ENCODE data around the gene FCGR2B. TPM values are rescaled to one million over a fixed set of nuclear protein-coding genes. Genes with fewer than 3 reads are reported as not detected.
"Not testable (repeated sequence)": the region's sequence is repeated elsewhere in the genome, so short reads cannot be mapped to it uniquely, and the experiment has no call there.

Gene FCGR2B
- total RNA-seq, 1 donor from 2014 or later = not detected

DNA sequence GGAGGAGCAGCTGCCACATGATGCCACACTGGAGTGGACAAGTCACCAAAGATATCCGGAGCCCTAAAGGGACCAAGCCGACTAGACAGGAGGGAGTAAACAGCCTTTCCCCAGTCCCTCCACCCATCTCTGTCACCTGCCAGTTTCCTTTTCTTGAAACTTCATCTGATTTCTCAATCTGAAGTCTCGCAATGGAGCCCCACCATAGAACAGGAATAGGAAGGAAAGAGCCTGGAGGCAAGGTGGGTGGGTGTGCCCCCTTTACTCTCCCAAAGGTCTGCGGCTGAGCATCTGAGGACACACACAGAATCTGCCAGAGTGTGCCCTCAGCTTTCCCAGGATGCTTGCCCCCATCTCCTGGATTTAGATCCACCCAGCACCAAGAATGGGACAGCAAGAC, 31.9 kb upstream of the FCGR2B start, which contains the start of gene FCGR3B:
FCGR3B (minus strand) TSS at position 101 of the 400 bp plus-strand sequence; CDS start at position 19, 82 bp downstream.
- no peak for DNase-seq (ENCODE audit: low read depth)
- no peak within 1 kb of the TSS for H3K4me2 ChIP-seq (ENCODE audit: low read length)
- H3K4me1 Mint-ChIP-seq (ENCODE audit: low read depth, unreplicated experiment) = no peaks in the 10 kb centered on the region
- H2AFZ ChIP-seq (ENCODE audit: low read depth, low read length) = no peak within 1 kb of the TSS
- H3K27me3 Mint-ChIP-seq (ENCODE audit: low read depth, unreplicated experiment) = peaks cover 4% of the 10 kb centered on the region
- TF ChIP-seq, protein P1, sequence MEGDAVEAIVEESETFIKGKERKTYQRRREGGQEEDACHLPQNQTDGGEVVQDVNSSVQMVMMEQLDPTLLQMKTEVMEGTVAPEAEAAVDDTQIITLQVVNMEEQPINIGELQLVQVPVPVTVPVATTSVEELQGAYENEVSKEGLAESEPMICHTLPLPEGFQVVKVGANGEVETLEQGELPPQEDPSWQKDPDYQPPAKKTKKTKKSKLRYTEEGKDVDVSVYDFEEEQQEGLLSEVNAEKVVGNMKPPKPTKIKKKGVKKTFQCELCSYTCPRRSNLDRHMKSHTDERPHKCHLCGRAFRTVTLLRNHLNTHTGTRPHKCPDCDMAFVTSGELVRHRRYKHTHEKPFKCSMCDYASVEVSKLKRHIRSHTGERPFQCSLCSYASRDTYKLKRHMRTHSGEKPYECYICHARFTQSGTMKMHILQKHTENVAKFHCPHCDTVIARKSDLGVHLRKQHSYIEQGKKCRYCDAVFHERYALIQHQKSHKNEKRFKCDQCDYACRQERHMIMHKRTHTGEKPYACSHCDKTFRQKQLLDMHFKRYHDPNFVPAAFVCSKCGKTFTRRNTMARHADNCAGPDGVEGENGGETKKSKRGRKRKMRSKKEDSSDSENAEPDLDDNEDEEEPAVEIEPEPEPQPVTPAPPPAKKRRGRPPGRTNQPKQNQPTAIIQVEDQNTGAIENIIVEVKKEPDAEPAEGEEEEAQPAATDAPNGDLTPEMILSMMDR (IDR thresholded peaks at IDR 0.05; ENCODE audit: insufficient read depth, low read depth, low read length) = no peak
- no peak for TF ChIP-seq EZH2 (IDR thresholded peaks at IDR 0.05; ENCODE audit: insufficient read depth, low read length)
- no peak within 1 kb of the TSS for H3K27ac ChIP-seq (ENCODE audit: low read depth, low read length)
- H3K4me3 ChIP-seq (ENCODE audit: insufficient read depth, low read depth, low read length) = no peak within 1 kb of the TSS
- no peaks in the 10 kb centered on the region for H4K20me1 ChIP-seq (ENCODE audit: insufficient read depth, low read length)
- no peaks in the 10 kb centered on the region for H3K4me1 ChIP-seq (ENCODE audit: insufficient read depth, low read length)
- H3K36me3 Mint-ChIP-seq (ENCODE audit: low read depth, unreplicated experiment) = no peaks in the 10 kb centered on the region
- H3K9me3 Mint-ChIP-seq (ENCODE audit: unreplicated experiment) = peaks cover 2% of the 10 kb centered on the region
- no peak within 1 kb of the TSS for H3K4me3 Mint-ChIP-seq (ENCODE audit: unreplicated experiment)
- H3K9ac ChIP-seq (ENCODE audit: low read length) = no peak within 1 kb of the TSS
- no peaks in the 10 kb centered on the region for H3K36me3 ChIP-seq (ENCODE audit: insufficient read depth, low read length)
- no peak for FAIRE-seq
- H3K79me2 ChIP-seq (ENCODE audit: insufficient read depth, low read length) = no peaks in the 10 kb centered on the region
- no peaks in the 10 kb centered on the region for H3K27me3 ChIP-seq (ENCODE audit: insufficient read depth, low read length)
- H3K9me3 ChIP-seq (ENCODE audit: insufficient read depth, low read depth, low read length) = no peaks in the 10 kb centered on the region
- no peak within 1 kb of the TSS for H3K27ac Mint-ChIP-seq (ENCODE audit: unreplicated experiment)

DNA sequence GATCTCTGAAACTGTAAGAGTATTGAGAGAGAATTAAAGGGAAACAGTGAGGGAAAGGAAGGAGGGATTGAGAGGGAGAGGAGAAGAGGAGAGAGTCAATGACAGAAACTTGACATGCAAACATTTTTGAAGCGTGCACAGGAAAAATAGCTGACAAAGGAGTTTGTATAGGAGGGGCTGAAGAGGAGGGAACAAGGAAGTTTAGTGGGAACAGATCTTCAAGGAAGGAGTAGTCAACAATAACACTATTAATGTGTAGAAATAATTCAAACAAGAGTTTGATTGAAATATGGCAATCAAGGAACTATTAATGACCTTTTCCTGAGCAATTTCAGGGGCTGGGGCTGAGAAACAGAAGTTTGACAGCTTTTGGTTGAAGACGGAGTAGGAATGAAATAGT, 27.9 kb upstream of the FCGR2B start:
- H2AFZ ChIP-seq (ENCODE audit: low read depth, low read length); H4K20me1 ChIP-seq (ENCODE audit: insufficient read depth, low read length); H3K4me3 Mint-ChIP-seq (ENCODE audit: unreplicated experiment); H3K4me3 ChIP-seq (ENCODE audit: insufficient read depth, low read depth, low read length); H3K9ac ChIP-seq (ENCODE audit: low read length); H3K9me3 Mint-ChIP-seq (ENCODE audit: unreplicated experiment); H3K36me3 Mint-ChIP-seq (ENCODE audit: low read depth, unreplicated experiment); DNase-seq (ENCODE audit: low read depth); H3K27ac Mint-ChIP-seq (ENCODE audit: unreplicated experiment); H3K4me1 Mint-ChIP-seq (ENCODE audit: low read depth, unreplicated experiment); H3K4me1 ChIP-seq (ENCODE audit: insufficient read depth, low read length); H3K27ac ChIP-seq (ENCODE audit: low read depth, low read length); H3K4me2 ChIP-seq (ENCODE audit: low read length); H3K27me3 Mint-ChIP-seq (ENCODE audit: low read depth, unreplicated experiment); H3K79me2 ChIP-seq (ENCODE audit: insufficient read depth, low read length); H3K9me3 ChIP-seq (ENCODE audit: insufficient read depth, low read depth, low read length); H3K36me3 ChIP-seq (ENCODE audit: insufficient read depth, low read length); H3K27me3 ChIP-seq (ENCODE audit: insufficient read depth, low read length); FAIRE-seq: not testable (repeated sequence)

DNA sequence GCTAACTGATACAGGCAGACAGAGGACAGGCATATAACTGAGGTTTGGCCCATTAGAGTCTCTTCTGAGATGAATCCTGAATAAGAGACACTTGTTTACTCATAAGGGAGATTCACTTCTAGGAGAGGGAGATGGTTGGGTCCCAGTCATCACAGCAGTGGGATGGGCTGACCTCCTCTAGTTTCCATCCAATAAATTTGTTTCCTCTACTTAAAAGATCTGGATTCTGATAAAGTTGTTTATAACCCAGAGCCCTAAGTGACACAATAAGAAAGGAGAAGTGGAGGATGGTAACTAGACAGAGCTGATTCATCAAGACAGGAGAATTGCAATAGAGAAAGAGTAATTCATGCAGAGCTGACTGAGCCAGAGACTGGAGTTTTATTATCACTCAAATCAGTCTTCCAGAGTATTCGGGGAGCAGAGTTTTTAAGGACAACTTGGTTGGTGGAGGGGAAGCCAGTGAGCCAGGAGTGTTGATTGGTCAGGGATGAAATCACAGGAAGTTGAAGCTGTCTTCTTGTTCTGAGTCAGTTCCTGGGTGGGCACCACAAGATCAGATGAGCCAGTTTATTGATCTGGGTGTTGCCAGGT, 26.7 kb upstream of the FCGR2B start:
- not testable (repeated sequence) for H3K4me2 ChIP-seq (ENCODE audit: low read length); H3K4me3 Mint-ChIP-seq (ENCODE audit: unreplicated experiment); H3K4me1 Mint-ChIP-seq (ENCODE audit: low read depth, unreplicated experiment); H3K9ac ChIP-seq (ENCODE audit: low read length); H3K4me1 ChIP-seq (ENCODE audit: insufficient read depth, low read length); H3K27me3 Mint-ChIP-seq (ENCODE audit: low read depth, unreplicated experiment); H3K36me3 ChIP-seq (ENCODE audit: insufficient read depth, low read length); H4K20me1 ChIP-seq (ENCODE audit: insufficient read depth, low read length); H3K27ac ChIP-seq (ENCODE audit: low read depth, low read length); H3K79me2 ChIP-seq (ENCODE audit: insufficient read depth, low read length); H3K9me3 Mint-ChIP-seq (ENCODE audit: unreplicated experiment); H3K4me3 ChIP-seq (ENCODE audit: insufficient read depth, low read depth, low read length); H3K27me3 ChIP-seq (ENCODE audit: insufficient read depth, low read length); H3K27ac Mint-ChIP-seq (ENCODE audit: unreplicated experiment); H3K36me3 Mint-ChIP-seq (ENCODE audit: low read depth, unreplicated experiment); H2AFZ ChIP-seq (ENCODE audit: low read depth, low read length); DNase-seq (ENCODE audit: low read depth); FAIRE-seq; H3K9me3 ChIP-seq (ENCODE audit: insufficient read depth, low read depth, low read length)

- not testable (repeated sequence) for H3K4me1 ChIP-seq (ENCODE audit: insufficient read depth, low read length); DNase-seq (ENCODE audit: low read depth); H3K9me3 ChIP-seq (ENCODE audit: insufficient read depth, low read depth, low read length); H3K4me3 Mint-ChIP-seq (ENCODE audit: unreplicated experiment); H3K9ac ChIP-seq (ENCODE audit: low read length); H3K4me1 Mint-ChIP-seq (ENCODE audit: low read depth, unreplicated experiment); H3K27ac Mint-ChIP-seq (ENCODE audit: unreplicated experiment); H3K36me3 Mint-ChIP-seq (ENCODE audit: low read depth, unreplicated experiment); H3K4me3 ChIP-seq (ENCODE audit: insufficient read depth, low read depth, low read length); H3K27ac ChIP-seq (ENCODE audit: low read depth, low read length); H3K79me2 ChIP-seq (ENCODE audit: insufficient read depth, low read length); H2AFZ ChIP-seq (ENCODE audit: low read depth, low read length); H3K27me3 ChIP-seq (ENCODE audit: insufficient read depth, low read length); H3K36me3 ChIP-seq (ENCODE audit: insufficient read depth, low read length); H3K9me3 Mint-ChIP-seq (ENCODE audit: unreplicated experiment); FAIRE-seq; H4K20me1 ChIP-seq (ENCODE audit: insufficient read depth, low read length); H3K4me2 ChIP-seq (ENCODE audit: low read length); H3K27me3 Mint-ChIP-seq (ENCODE audit: low read depth, unreplicated experiment)
Measured at GRCh38 chr1:161636976-161637375, 26.0 kb upstream of the FCGR2B start.

DNA sequence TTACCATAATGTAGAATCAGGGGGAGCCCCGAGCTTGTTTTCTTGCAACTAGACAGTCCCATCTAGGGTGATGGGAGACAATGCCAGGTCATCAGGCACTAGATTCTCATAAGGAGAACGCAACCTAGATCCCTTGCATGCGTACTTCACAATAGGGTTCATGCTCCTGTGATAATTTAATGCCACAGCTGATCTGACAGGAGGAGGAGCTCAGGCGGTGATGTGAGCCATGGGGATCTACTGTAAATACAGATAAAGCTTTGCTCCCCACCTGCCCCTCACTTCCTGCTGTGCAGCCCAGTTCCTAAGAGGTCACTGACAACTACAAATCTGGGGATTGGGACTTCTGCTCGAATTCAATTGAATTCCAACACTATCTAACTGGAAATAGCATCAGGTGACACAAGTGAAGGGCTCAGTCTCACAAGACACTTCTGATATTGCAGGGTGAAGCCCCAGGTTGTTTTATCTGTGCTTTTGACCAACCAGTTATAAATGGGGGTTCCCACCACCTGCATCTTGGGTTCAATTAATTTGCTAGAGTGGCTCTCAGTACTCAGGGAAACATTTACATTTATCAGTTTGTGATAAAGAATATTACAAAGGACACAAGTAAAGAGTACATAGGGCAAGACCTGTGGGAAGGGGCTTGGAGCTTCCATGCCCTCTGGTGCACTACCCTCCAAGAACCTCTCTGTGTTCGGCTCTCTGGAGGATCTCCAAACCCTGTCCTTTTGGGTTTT, 24.5 kb upstream of the FCGR2B start:
- H3K79me2 ChIP-seq (ENCODE audit: insufficient read depth, low read length); H3K27me3 ChIP-seq (ENCODE audit: insufficient read depth, low read length); H3K4me1 Mint-ChIP-seq (ENCODE audit: low read depth, unreplicated experiment); H3K27ac Mint-ChIP-seq (ENCODE audit: unreplicated experiment); H3K4me1 ChIP-seq (ENCODE audit: insufficient read depth, low read length); H3K36me3 Mint-ChIP-seq (ENCODE audit: low read depth, unreplicated experiment); H3K9ac ChIP-seq (ENCODE audit: low read length); H3K36me3 ChIP-seq (ENCODE audit: insufficient read depth, low read length); H4K20me1 ChIP-seq (ENCODE audit: insufficient read depth, low read length); H3K4me2 ChIP-seq (ENCODE audit: low read length); DNase-seq (ENCODE audit: low read depth); H3K27ac ChIP-seq (ENCODE audit: low read depth, low read length); H3K4me3 Mint-ChIP-seq (ENCODE audit: unreplicated experiment); FAIRE-seq; H3K9me3 ChIP-seq (ENCODE audit: insufficient read depth, low read depth, low read length); H3K9me3 Mint-ChIP-seq (ENCODE audit: unreplicated experiment); H3K27me3 Mint-ChIP-seq (ENCODE audit: low read depth, unreplicated experiment); H2AFZ ChIP-seq (ENCODE audit: low read depth, low read length); H3K4me3 ChIP-seq (ENCODE audit: insufficient read depth, low read depth, low read length): not testable (repeated sequence)
